VCaP (cell line): ENCODE data around the gene GIMD1.
"Not testable (repeated sequence)": the region's sequence is repeated elsewhere in the genome, so short reads cannot be mapped to it uniquely, and the experiment has no call there.

Source experiments
- H3K27ac ChIP-seq: fragments of 450-650 bp; 2 replicates; pipeline ENCODE4 v1.5.1; 2017
- TF ChIP-seq, protein P1 (sequence below): fragments of 450-650 bp; conservative IDR thresholded peaks from 2 replicates; pipeline ENCODE4 v1.5.1; 2017; ENCODE audit warnings: mild to moderate bottlenecking, moderate library complexity

GIMD1 gene

DNA sequence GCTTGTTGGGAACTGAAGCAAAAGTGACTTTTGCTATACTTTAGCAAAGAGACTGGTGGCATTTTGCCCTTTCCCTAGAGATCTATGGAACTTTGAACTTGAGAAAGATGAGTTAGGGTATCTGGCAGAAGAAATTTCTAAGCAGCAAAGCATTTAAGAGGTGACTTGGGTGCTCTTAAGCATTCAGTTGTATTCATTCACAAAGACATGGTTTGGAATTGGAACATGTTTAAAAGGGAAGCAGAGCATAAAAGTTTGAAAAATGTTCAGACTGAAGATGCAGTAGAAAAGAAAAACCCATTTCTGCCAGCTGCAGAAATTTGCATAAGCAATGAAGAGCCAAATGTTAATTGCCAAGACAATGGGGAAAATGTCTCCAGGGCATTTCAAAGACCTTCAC lies 30.7 kb downstream of the GIMD1 start:
- H3K27ac ChIP-seq = no peak overlapping the region
- TF ChIP-seq, protein P1, sequence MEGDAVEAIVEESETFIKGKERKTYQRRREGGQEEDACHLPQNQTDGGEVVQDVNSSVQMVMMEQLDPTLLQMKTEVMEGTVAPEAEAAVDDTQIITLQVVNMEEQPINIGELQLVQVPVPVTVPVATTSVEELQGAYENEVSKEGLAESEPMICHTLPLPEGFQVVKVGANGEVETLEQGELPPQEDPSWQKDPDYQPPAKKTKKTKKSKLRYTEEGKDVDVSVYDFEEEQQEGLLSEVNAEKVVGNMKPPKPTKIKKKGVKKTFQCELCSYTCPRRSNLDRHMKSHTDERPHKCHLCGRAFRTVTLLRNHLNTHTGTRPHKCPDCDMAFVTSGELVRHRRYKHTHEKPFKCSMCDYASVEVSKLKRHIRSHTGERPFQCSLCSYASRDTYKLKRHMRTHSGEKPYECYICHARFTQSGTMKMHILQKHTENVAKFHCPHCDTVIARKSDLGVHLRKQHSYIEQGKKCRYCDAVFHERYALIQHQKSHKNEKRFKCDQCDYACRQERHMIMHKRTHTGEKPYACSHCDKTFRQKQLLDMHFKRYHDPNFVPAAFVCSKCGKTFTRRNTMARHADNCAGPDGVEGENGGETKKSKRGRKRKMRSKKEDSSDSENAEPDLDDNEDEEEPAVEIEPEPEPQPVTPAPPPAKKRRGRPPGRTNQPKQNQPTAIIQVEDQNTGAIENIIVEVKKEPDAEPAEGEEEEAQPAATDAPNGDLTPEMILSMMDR = no peak

DNA sequence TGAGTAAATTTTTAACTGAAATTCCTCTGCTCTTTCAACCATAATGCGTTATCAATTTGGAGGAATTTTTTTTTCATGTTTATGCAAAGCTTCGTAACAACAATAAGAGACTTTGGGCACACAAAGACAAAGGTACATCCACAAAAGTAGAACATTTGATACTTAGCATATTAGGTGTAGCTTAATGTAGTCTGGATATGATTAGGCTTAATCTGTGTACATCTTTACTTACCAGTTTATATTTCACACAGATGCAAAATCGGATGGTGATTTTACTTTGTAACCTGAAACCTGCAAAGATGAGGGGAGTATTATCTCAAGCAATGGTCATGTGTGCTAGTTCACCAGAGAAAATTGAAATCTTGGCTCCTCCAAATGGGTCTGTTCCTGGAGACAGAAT lies 32.0 kb downstream of the GIMD1 start:
- TF ChIP-seq, protein P1 = no peak

DNA sequence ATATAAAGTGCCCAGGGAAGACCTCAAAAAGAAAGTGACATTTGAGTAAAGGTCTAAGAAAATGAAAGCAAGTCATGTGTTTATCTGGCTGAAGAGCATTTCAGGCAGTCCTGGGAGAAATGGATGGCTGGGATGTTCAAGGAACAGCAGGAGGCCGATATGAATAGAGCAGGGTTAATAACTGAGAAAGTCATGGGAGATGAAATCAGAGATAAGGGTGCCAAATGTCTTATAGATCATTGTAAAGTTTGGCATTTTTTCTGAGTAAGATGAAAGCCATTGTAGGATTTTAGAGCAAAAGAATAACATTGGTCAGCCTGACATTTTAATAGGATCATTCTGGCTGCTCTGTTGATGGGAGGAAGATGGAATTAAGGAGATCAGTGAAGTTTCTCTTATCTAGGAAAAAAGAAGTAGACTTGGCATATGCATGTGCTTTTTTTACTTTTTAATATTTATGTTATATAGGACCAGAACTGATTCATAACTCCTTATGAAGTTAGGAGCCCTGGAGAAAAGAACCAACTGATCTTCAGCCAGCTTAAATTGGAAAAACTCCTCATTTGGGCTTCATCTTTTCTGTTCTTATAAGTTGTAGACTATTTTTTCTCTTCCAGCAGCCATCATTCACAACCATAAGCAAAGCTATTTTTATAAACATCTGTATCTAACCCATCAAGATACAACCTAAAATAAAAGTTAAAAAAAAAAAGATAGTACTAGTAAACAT lies 33.7 kb downstream of the GIMD1 start:
- TF ChIP-seq, protein P1 = no peak
- no peak overlapping the region for H3K27ac ChIP-seq

More for the DNA sequence above, 32.0 kb downstream of the GIMD1 start:
- no peak overlapping the region for H3K27ac ChIP-seq

DNA sequence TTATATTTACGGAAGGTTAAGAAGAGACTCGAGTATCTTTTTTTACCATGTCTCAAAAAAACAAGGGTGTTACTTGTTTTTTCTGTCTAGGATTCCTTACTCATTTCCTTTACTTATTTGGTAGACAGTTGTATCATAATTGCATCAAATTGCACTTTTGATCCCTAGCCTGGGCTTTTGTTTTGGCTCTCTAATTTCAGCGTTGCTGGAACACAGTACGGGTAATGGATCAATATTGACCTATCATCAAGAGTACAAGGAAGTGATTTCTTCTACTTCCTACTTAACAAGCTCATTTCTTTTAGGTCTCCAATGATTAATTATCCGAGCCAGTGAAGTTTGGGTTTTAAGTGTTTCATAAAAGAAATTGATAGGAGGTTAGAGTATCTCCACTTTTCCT lies 35.4 kb downstream of the GIMD1 start:
- TF ChIP-seq, protein P1 = no peak
- H3K27ac ChIP-seq = no peak overlapping the region

DNA sequence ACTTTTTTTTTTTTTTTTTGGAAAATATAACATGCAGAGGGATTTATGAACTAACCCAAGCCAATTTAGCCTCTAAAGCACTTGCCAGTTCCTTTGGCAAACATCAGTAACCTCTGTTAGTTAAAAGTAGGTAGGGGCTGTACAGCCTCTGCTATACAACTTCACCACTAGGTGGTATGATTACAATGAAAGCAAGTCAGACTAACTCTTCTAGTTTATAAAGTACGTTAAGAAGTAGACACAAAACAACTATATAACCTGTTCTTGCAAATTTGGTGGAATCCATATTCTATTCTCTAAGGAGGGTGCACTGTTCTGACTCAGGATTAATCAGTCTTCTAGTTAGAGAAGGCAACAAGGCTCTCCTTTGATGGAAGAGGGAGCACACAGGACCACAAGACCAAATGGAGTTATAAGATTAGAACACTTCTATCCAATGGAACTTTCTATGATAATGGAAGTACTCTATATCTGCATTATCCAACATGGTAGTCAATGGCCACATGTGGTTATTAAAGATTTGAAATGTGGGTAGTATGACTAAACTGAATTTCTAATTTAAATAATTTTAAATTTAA lies 39.4 kb downstream of the GIMD1 start:
- TF ChIP-seq, protein P1 = peak; percentile 84
- H3K27ac ChIP-seq = no peak overlapping the region

DNA sequence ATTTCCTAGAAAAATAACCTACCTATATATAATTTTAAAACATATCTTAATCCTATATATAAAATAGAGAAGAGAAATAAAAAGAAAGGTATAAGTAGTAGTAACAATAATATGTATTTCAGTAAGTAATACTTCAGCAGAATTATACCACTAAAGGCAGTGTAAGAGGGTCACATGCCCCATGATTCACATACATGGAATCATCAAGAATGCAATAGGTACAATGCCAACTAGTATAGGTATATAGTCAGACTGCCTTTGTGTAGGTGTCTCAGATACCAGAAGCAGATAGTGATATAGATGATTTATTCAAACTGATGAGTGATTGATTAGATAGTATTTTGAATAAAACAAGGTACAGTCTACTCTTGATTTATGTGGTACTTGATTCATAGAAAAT lies 42.8 kb downstream of the GIMD1 start:
- H3K27ac ChIP-seq = no peak overlapping the region
- TF ChIP-seq, protein P1 = no peak

DNA sequence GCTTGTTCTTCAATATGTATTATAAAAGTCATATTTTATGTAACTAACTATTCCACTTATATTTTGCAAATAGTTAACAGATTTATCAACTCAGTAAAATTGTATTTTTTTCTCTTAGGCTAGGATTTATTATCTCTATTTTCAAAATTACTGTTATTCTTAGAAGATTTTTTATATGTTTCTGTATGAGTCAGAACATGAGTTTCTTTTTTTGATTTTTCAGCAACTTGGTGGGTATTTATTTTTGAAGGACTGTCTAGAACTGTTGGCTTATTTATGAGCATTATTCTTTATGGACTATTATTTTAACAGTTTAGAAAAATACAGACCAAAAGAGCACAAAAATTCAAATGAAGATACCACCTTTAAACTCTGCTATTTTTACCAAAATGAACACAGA lies 45.5 kb downstream of the GIMD1 start:
- TF ChIP-seq, protein P1 = no peak
- H3K27ac ChIP-seq = no peak overlapping the region

DNA sequence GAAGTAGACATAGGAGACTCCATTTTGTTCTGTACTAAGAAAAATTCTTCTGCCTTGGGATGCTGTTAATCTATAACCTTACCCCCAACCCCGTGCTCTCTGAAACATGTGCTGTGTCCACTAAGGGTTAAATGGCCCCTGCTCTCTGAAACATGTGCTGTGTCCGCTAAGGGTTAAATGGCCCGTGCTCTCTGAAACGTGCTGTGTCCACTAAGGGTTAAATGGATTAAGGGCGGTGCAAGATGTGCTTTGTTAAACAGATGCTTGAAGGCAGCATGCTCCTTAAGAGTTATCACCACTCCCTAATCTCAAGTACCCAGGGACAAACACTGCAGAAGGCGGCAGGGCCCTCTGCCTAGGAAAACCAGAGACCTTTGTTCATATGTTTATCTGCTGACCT lies 46.8 kb downstream of the GIMD1 start:
- H3K27ac ChIP-seq = not testable (repeated sequence)

DNA sequence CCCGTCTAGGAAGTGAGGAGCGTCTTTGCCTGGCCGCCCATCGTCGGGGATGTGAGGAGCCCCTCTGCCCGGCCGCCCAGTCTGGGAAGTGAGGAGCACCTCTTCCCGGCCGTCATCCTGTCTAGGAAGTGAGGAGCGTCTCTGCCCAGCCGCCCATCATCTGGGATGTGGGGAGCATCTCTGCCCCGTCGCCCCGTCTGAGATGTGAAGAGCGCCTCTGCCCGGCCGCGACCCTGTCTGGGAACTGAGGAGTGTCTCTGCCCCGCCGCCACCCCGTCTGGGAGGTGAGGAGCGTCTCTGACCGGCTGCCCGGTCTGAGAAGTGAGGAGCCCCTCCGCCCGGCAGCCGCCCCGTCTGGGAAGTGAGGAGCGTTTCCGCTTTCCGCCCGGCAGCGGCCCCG lies 47.4 kb downstream of the GIMD1 start:
- not testable (repeated sequence) for H3K27ac ChIP-seq
